SU-DHL-6 (cell line): Measurements from ENCODE around the gene SNRPD1.

Experiments
- H2AFZ ChIP-seq: fragments of 200-600 bp; sonication (generic); 2 replicates; pipeline ENCODE4 v1.6.1; 2014; ENCODE audit warnings: low read depth, mild to moderate bottlenecking, moderate library complexity, mixed read lengths, antibody characterized with exemption, low read length; ENCODE audit not compliant: severe bottlenecking
- H3F3A ChIP-seq: fragments of 200-600 bp; shearing (Covaris generic); 2 replicates; pipeline ENCODE4 v1.6.0; 2016; ENCODE audit warnings: antibody characterized with exemption, mild to moderate bottlenecking; ENCODE audit not compliant: insufficient read depth
- H3K27ac ChIP-seq: fragments of 200-600 bp; sonication (generic); 2 replicates; pipeline ENCODE4 v1.5.1; 2016; ENCODE audit warnings: low read depth, mild to moderate bottlenecking, low read length, moderate library complexity, mixed read lengths
- H3K27me3 ChIP-seq: fragments of 200-600 bp; sonication (generic), shearing (Covaris generic); 2 replicates; pipeline ENCODE4 v1.6.0; 2014; ENCODE audit warnings: mild to moderate bottlenecking, low read length
- H3K36me3 ChIP-seq: fragments of 200-600 bp; sonication (generic); 2 replicates; pipeline ENCODE4 v1.6.1; 2014; ENCODE audit warnings: mild to moderate bottlenecking, low read length, mixed read lengths
- H3K4me2 ChIP-seq: fragments of 300-600, 200-600 bp; shearing (Covaris generic), sonication (generic); 2 replicates; pipeline ENCODE4 v1.6.0; 2014; ENCODE audit warnings: low read length, low read depth, mild to moderate bottlenecking; ENCODE audit not compliant: poor library complexity, severe bottlenecking
- H3K4me3 ChIP-seq: fragments of 200-600 bp; sonication (generic); 2 replicates; pipeline ENCODE4 v1.5.1; 2014; ENCODE audit warnings: antibody characterized with exemption, low read length, mild to moderate bottlenecking, mixed read lengths; ENCODE audit not compliant: insufficient read depth, poor library complexity, severe bottlenecking
- H3K79me2 ChIP-seq: fragments of 200-600 bp; sonication (generic); 2 replicates; pipeline ENCODE4 v1.6.1; 2014; ENCODE audit warnings: mild to moderate bottlenecking, low read length, moderate library complexity; ENCODE audit not compliant: insufficient read depth
- H3K9ac ChIP-seq: fragments of 200-600 bp; sonication (generic); 2 replicates; pipeline ENCODE4 v1.7.0; 2014; ENCODE audit warnings: mild to moderate bottlenecking, low read length
- H3K9me2 ChIP-seq: fragments of 200-600 bp; sonication (generic); replicated peaks from 2 replicates; pipeline ENCODE4 v1.6.1; 2014; ENCODE audit warnings: low read length; ENCODE audit not compliant: insufficient read depth
- H3K9me3 ChIP-seq: fragments of 200-600 bp; sonication (generic); 2 replicates; pipeline ENCODE4 v1.6.1; 2014; ENCODE audit warnings: low read length, mixed read lengths; ENCODE audit not compliant: insufficient read depth
- H4K20me1 ChIP-seq: fragments of 200-600 bp; sonication (generic); 2 replicates; pipeline ENCODE4 v1.6.1; 2014; ENCODE audit warnings: low read depth, mild to moderate bottlenecking, antibody characterized with exemption, low read length, moderate library complexity, mixed read lengths
- EZH2phosphoT487 ChIP-seq: fragments of 200-600 bp; sonication (generic), shearing (Covaris generic); conservative IDR thresholded peaks from 2 replicates; pipeline ENCODE4 v1.6.1; 2018; ENCODE audit warnings: mild to moderate bottlenecking, antibody characterized with exemption, low read length, moderate library complexity, mixed read lengths
- TF ChIP-seq, protein P1 (sequence below): fragments of 200-600 bp; sonication (generic); IDR thresholded peaks from one replicate; pipeline ENCODE4 v1.5.1; 2017; ENCODE audit warnings: antibody characterized with exemption, mild to moderate bottlenecking, low read length, moderate library complexity; ENCODE audit not compliant: insufficient read depth, poor library complexity, severe bottlenecking

Gene SNRPD1

GRCh38 chr18:21652073-21652472 lies 40.0 kb downstream of the SNRPD1 start:
- H3K27me3 ChIP-seq: no peaks in the 10 kb centered on the region
- TF ChIP-seq EZH2phosphoT487: no peak
- TF ChIP-seq, protein P1, sequence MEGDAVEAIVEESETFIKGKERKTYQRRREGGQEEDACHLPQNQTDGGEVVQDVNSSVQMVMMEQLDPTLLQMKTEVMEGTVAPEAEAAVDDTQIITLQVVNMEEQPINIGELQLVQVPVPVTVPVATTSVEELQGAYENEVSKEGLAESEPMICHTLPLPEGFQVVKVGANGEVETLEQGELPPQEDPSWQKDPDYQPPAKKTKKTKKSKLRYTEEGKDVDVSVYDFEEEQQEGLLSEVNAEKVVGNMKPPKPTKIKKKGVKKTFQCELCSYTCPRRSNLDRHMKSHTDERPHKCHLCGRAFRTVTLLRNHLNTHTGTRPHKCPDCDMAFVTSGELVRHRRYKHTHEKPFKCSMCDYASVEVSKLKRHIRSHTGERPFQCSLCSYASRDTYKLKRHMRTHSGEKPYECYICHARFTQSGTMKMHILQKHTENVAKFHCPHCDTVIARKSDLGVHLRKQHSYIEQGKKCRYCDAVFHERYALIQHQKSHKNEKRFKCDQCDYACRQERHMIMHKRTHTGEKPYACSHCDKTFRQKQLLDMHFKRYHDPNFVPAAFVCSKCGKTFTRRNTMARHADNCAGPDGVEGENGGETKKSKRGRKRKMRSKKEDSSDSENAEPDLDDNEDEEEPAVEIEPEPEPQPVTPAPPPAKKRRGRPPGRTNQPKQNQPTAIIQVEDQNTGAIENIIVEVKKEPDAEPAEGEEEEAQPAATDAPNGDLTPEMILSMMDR: no peak
- no peak overlapping the region for H3K4me3 ChIP-seq
- no peak overlapping the region for H3K4me2 ChIP-seq
- no peak overlapping the region for H2AFZ ChIP-seq
- H3K9me2 ChIP-seq: no peaks in the 10 kb centered on the region
- no peaks in the 10 kb centered on the region for H3K79me2 ChIP-seq
- peaks cover 33% of the 10 kb centered on the region for H3K36me3 ChIP-seq
- no peaks in the 10 kb centered on the region for H3K9me3 ChIP-seq
- H4K20me1 ChIP-seq: no peaks in the 10 kb centered on the region
- H3K9ac ChIP-seq: no peak overlapping the region
- peaks cover 16% of the 10 kb centered on the region for H3F3A ChIP-seq
- H3K27ac ChIP-seq: no peak overlapping the region

DNA sequence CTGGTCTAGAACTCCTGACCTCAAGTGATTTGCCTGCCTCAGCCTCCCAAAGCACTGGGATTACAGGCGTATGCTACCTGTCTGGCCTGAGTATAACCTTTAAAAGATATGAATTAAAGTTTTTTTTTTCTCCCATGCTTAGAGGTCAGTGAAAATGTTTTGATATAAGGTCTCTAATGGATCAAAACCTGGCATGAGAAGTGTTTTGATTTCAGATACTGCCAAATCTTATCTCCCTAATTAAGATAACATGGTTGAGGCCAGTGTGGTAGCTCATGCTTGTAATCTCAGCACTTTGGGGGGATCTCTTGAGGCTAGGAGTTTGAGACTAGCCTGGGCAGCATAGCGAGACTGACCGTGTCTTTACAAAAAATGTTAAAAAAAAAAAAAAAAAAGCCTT lies 41.2 kb downstream of the SNRPD1 start:
- H3F3A ChIP-seq: peaks cover 16% of the 10 kb centered on the region
- no peak overlapping the region for H2AFZ ChIP-seq
- no peaks in the 10 kb centered on the region for H3K9me3 ChIP-seq
- no peak overlapping the region for H3K4me3 ChIP-seq
- H3K9ac ChIP-seq: no peak overlapping the region
- no peak overlapping the region for H3K27ac ChIP-seq
- TF ChIP-seq EZH2phosphoT487: no peak
- TF ChIP-seq, protein P1: no peak
- H3K9me2 ChIP-seq: no peaks in the 10 kb centered on the region
- H3K79me2 ChIP-seq: no peaks in the 10 kb centered on the region
- peaks cover 30% of the 10 kb centered on the region for H3K36me3 ChIP-seq
- no peaks in the 10 kb centered on the region for H3K27me3 ChIP-seq
- H4K20me1 ChIP-seq: no peaks in the 10 kb centered on the region
- no peak overlapping the region for H3K4me2 ChIP-seq

DNA sequence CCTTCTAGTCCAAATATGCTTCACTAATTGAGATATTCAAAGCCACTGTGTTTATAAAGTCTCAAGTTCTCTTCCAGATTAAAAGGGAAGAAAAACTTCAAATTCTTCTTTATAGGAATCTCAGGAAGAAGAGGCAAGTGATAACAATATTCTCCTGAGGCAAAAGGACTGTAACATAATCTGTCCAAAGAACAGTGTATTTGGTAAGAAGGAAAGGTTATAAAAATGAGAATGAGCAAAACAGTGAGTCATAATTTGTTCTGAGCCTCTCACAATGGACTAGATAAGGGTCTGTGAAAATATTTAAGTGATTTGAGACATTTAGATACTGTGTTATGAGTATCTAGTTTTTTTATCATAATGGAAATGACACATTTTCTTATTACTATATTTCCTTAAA lies 44.3 kb downstream of the SNRPD1 start:
- Histone ChIP-seq H3K79me2 (no peaks in the 10 kb centered on the region), H3K9ac (no peak overlapping the region), H3K9me2 (no peaks in the 10 kb centered on the region), H3F3A (peaks cover 10% of the 10 kb centered on the region; the same call in 1 of the 2 replicates), H4K20me1 (no peaks in the 10 kb centered on the region), H3K9me3 (no peaks in the 10 kb centered on the region), H3K27ac (no peak overlapping the region), H3K4me3 (no peak overlapping the region), H3K36me3 (peaks cover 24% of the 10 kb centered on the region), H3K4me2 (no peak overlapping the region), H2AFZ (no peak overlapping the region), H3K27me3 (no peaks in the 10 kb centered on the region)
- TF ChIP-seq, protein P1: no peak
- TF ChIP-seq EZH2phosphoT487: no peak

- no peak overlapping the region for H3K4me3 ChIP-seq
- H3K36me3 ChIP-seq: peaks cover 25% of the 10 kb centered on the region
- H3K9ac ChIP-seq: no peak overlapping the region
- no peaks in the 10 kb centered on the region for H3K9me2 ChIP-seq
- H3K79me2 ChIP-seq: no peaks in the 10 kb centered on the region
- no peak overlapping the region for H2AFZ ChIP-seq
- H3K4me2 ChIP-seq: no peak overlapping the region
- no peaks in the 10 kb centered on the region for H3K27me3 ChIP-seq
- no peak overlapping the region for H3K27ac ChIP-seq
- no peaks in the 10 kb centered on the region for H4K20me1 ChIP-seq
- TF ChIP-seq EZH2phosphoT487: no peak
- TF ChIP-seq, protein P1: no peak
- no peaks in the 10 kb centered on the region for H3K9me3 ChIP-seq
- H3F3A ChIP-seq: peaks cover 3% of the 10 kb centered on the region; the same call in 1 of the 2 replicates
Measured at GRCh38 chr18:21660078-21660477, 48.0 kb downstream of the SNRPD1 start.
